HUDEP-2 (cell line): Measurements from ENCODE around the gene ALOX5AP.

ENCODE experiments used
- DNase-seq, 76 experiments: peaks; one replicate each; lab custom pipeline; 2025; ENCODE audit not compliant: unreplicated experiment in 76 of 76; lab: John Stamatoyannopoulos, UW

ALOX5AP gene

GRCh38 chr13:30714629-30715371 lies 20.5 kb upstream of the ALOX5AP start:
- DNase-seq: no peak

GRCh38 chr13:30715372-30715756 lies 20.0 kb upstream of the ALOX5AP start:
- no peak for DNase-seq

- DNase-seq: no peak
Measured at GRCh38 chr13:30715837-30716236, 19.5 kb upstream of the ALOX5AP start.

GRCh38 chr13:30718661-30719524 lies 16.4 kb upstream of the ALOX5AP start:
- no peak for DNase-seq

DNA sequence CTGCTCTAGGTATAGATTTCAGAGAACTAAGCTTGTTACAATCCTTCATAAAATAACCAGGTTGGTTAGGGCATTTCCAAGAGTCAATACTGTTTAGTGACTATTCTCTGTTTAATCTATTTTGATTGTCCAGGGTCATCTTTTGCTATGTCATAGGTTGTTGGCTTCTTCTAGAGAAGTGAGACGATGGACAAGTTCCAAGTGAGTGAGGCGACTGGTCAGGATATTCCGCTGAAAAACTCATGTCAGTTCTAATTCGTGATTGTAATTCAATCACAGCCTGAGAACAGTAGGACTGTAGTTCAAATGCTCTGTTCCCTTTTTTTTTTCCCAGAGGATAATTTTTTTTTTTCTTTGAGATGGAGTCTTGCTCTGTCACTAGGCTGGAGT lies 15.8 kb upstream of the ALOX5AP start:
- DNase-seq: no peak

DNA sequence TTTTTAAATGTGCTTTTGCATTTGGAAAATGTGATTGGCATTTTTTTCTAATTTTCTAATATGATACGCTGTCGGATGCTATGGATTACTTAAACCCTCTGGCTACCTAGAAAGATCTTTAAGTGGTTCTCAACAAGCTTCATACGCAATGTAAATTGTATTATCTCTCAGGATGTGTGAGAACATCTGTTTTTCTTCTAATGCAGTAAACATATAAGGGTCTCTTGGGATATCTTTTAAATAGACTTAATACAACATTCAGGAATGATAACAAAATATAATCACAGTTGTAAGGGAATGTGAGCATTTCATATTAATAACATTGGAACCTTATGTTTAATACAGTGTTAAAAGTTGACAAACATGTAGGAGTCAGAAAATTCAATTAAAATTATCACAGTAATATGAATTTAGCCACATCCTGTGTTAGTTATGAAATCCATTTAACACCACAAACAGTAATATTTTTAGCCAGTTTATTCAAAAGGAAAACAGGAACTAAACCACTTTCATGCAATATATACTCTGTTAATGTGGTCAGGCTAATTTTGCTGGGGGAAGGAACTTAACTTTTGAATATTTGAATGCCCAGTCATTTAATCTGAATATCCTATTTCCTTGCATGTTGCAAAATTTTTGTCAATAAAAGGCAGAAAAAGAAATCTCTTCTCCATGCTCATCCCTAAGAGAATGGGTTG lies 15.0 kb upstream of the ALOX5AP start:
- no peak for DNase-seq

DNA sequence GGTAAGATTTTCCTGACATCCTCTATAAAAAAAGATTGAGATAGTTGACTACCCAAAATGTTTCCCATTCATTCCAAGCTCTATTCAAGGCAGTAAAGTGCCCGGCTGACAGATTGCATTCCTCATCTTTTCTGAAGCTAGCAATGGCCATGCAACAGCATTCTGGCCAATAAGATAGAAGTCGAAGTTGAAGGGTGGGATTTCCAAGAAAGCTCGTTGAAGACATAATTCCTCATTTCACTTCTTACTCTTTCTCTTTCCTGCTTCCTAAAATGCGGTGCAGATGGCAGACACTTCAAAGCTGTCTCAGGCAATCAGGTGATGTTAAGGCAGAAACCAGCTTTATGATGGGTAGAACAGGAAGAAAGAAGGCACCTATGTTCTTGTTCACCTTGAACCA lies 13.4 kb upstream of the ALOX5AP start:
- no peak for DNase-seq

DNA sequence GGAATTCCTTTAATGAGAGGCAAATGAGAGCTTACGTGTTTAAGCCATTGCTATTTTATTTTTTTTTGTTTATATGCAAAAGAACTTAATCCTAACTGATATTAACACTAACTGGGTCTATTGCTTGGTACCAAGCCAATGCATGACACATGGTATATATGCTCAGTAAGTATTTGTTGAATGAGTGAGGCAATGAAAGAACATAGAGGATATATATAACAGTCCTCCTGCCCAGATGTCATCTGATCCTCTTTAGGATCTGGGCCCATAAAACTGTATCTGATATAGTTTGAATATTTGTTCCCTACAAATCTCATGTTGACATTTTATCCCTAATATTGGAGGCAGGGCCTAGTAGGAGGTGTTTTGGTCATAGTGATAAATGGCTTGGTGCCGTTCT lies 13.0 kb upstream of the ALOX5AP start:
- DNase-seq: no peak

- no peak for DNase-seq
Measured at GRCh38 chr13:30724778-30725177, 10.6 kb upstream of the ALOX5AP start.

DNA sequence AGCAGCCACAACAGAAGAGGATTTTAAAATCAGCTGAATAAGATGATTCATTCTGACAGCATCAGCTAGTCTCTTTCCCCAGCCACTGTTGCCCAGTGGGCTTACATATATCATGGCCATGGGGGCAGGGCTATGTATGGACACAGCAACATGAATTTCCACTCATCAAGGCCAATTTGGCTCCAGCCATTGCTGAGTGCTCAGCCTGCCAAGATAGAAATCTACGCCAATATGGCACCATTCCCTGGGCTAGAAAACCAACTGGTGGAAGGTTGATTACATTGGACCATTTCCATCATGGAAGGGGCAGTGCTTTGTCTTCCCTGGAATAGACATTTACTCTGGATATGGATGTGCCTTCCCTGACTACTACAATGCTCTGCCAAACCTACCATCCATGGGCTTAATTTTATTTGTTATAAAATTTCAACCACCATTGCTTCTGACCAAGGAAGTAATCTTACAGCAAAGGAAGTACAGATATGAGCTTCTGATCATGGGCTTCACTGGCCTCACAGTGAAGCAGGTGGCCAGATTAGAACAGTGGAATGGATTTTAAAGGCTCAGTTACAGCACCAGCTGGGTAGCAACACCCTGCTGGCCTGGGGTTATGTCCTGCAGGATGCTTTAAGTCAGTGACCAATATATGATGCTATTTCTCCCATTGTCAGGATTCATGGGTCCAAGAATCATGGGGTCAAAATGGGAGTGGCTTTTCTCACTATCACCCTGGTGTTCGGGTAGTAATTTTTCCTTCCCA lies 9.8 kb upstream of the ALOX5AP start:
- DNase-seq: no peak

DNA sequence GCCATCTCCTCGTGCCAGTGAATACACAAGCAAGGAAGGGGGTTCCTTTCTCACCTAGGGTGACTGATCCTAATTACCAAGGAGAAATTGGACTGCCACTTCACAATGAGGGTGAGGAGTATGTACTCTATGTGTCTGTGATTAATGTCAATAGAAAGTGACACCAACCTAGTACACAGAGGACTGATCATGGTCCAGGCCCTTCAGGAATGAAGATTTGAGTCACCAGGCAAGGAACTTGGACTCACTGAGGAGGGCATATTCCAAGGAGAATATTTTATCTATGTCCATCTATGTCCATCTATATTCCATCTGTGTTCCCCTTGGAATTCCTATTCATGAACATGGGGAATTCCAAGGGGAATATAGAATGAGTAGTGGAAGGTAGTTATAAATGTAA lies 9.2 kb upstream of the ALOX5AP start:
- DNase-seq: no peak

GRCh38 chr13:30727491-30728355 lies 7.6 kb upstream of the ALOX5AP start:
- peak in 1 of 76 experiments; percentile 1 for DNase-seq

GRCh38 chr13:30729801-30730200 lies 5.5 kb upstream of the ALOX5AP start:
- no peak for DNase-seq

- no peak for DNase-seq
Measured at GRCh38 chr13:30730526-30730925, 4.8 kb upstream of the ALOX5AP start.

DNA sequence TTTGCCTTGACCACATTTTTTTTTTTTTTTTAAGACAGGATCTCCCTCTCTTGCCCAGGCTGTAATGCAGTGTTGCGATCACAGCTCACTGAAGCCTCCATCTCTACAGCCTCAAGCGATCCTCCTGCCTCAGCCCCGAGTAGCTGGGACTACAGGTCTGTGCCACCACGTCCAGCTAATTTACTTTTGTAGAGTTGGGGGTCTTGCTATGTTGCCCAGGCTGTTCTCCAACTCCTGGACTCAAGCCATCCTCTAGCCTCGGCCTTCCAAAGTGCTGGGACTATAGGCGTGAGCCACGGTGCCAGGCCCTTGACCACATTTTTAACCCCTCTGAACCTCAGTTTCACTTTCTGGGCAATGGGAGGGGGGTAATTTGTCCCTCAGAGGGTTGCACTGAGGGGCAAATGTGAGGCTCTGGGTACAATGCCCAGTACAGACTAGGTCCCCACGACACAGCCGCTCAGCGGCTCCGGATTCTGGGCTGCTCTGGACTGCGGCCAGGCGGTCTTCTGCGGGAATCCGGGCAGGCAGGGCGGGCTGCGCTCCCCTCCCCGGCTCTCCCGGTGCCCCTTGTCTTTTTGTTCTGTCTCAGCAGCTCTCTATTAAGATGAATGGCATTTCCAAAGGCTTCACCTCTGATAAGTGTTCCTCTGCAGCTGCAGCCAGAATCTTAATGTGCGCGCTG lies 3.8 kb upstream of the ALOX5AP start:
- DNase-seq: no peak

- DNase-seq: no peak
Measured at GRCh38 chr13:30732046-30732390, 3.3 kb upstream of the ALOX5AP start.

- DNase-seq: no peak
Measured at GRCh38 chr13:30734439-30734838, 904 bp upstream of the ALOX5AP start.

GRCh38 chr13:30735872-30736175 lies 481 bp downstream of the ALOX5AP start:
- no peak for DNase-seq

GRCh38 chr13:30736461-30737320 lies 1.3 kb downstream of the ALOX5AP start:
- no peak for DNase-seq
